ENCODE results near the gene SART1.
"Not testable (repeated sequence)": the region's sequence is repeated elsewhere in the genome, so short reads cannot be mapped to it uniquely, and the experiment has no call there.

The SART1 gene

DNA sequence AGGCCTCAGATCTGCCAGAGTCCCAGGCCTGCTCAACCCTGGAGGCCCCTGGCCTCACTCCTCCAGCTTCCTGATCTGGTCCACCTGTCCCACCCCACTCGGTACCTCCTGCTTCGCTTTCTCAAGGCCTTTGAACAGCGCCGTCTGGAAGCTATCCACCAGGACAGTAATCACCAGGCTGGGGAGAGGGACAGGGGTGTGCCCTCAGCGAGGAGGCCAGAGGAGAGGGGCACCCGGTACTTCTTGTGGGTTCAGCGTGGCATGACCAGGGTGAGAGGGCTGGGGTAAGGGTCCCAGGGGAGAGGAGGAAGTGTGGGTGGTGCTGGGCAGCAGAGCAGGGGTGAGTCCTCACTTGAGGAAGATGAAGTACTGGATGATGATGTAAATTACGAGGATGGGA lies 58.7 kb downstream of the SART1 start:
- DNase-seq, result no peak

DNA sequence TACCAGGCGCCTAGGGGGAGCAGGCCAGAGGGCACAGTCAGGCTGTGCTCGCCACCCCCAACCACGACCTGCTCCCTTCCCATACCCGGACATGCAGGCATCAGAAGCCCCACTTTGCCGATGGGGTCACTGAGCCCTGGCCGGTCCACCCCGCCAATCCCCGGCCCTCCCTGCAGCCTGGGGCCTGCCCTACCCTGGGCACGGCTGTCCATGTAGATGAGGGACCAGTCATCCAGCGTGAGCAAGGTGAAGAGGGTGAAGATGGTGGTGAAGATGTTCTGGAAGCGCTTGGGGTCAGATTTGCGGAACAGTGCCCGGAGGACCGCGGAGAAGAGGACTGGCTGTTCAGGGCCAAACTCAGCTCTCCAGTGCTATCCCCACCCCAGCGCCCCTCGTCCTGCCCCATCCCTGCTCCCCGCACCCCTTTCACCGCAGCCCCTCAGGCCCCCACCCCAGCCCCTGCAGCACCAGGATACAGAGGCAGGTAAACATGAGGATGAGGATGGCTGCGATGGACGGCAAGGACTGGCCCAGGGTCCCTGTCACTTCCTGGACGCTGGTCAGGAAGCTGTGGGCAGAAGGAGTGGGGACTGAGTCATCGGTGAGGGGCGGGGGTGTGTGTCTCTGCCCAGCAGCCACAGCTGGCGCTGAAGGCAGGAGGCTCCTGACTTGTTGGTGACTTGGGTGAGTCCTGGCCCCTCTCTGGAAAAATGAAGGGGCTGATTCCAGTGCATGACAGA lies 59.3 kb downstream of the SART1 start:
- peak; percentile 49 for DNase-seq

DNA sequence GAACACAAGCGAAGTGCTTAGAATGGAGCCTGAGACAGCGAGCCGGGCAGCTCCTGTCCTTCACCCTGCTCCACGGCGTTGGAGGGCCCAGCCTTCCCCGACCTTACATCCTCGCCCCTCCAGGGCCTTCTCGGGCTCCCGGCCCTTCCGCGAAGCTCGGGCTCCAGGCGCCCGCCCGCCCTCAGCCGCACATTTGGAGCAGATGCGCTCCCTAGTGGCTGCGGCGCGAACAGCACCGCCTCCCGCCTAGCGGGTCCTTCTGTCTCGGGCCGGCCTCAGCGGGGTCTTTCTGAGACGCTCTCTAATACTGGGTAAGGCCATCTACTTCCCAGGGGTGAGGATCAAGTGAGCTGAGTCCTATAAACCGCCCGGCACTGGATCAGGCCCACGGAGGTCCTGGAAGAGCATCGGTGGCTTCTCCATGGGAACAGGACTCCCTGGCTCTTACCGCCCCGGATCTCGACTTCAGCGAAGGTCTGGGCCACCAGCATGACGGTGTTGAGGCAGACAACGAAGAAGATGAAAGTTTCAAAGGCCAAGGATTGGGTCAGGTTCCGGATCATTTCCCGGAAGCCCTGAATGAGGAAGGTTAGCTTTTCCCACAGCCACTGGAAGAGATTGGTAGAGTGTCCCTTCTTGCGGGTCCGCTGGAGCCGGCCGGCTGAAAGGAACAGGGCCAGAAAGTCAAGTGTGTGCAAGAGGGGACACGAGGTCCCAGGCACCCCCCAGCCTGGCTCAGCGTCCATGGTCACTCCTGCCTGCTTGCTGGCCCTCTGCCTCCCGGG lies 61.1 kb downstream of the SART1 start:
- peak; percentile 55 for DNase-seq

DNA sequence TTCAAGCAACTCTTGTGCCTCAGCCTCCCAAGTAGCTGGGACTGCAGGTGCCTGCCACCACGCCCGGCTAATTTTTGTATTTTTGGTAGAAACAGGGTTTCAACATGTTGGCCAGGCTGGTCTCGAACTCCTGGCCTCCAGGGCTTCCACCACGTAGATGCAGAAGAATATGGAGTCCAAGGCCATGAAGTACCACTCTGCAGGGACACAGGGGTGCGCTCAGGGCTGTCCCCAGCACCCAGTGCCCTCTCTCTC lies 61.6 kb downstream of the SART1 start:
- DNase-seq, result not testable (repeated sequence)

DNA sequence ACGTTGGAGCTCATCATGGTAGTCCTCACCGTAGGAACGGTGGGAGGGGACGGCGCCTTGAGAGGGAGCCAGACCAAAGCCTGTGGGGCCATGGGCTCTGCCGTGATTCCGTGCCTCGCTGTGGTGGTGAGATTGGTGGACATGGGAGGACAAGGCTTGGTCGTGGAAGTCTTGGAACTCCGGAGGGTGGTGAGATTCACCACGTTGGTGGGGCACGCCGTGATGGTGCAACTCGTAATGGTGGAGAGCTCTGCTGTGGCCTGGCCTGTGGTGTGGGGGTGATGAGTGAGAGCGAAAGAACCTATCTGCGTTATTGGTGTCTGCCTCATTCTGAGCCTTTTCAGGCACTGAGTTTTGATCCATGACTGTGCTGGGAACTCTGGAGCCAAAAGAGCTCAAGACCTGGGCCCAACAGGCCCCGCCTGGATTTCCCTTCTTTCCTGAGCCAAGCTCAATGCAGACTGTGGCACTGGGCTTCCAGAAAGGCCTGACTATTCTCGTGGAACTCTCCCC lies 64.5 kb downstream of the SART1 start, which contains the start of gene CATSPER1:
CATSPER1 (minus strand) TSS at position 463 of the 513 bp plus-strand sequence; CDS start at position 363, 100 bp downstream.
- no peak for DNase-seq
